PC-3 (cell line): ENCODE measurements around the gene PXDC1. TPM values are rescaled to one million over a fixed set of nuclear protein-coding genes. Genes with fewer than 3 reads are reported as not detected.

Experiments
- ATAC-seq: fragments of 200-7000 bp; cut with Tn5 transposase; 2 replicates; pipeline ENCODE4 v1.9.1; 2020; ENCODE audit warnings: mild to moderate bottlenecking, moderate library complexity
- BruUV-seq: library from RNA; stranded (reverse); fragments of 400-500 nt; replicated peaks from 2 replicates; lab custom pipeline; 2021; lab: Mats Ljungman, UMichigan
- CTCF ChIA-PET: fragments of 300-600 bp; sonication (Branson Sonifier 250); formaldehyde crosslinking; loops from one replicate; lab custom pipeline; 2022; ENCODE audit warnings: antibody characterized with exemption; lab: Charles Lee
- POLR2A ChIA-PET: fragments of 300-600 bp; sonication (Branson Sonifier 250); formaldehyde crosslinking; loops from one replicate; lab custom pipeline; 2022; ENCODE audit warnings: antibody characterized with exemption; ENCODE audit not compliant: unreplicated experiment; lab: Charles Lee
- DNase-seq: peaks from one replicate; pipeline ENCODE4 v3.0.0-alpha.2; 2015
- H2AFZ ChIP-seq: fragments of 300-600 bp; sonication (generic); 2 replicates; pipeline ENCODE4 v1.6.0; 2016; ENCODE audit warnings: antibody characterized with exemption, low read length
- H3F3A ChIP-seq: fragments of 300-600 bp; sonication (generic); one replicate; pipeline ENCODE4 v1.6.0; 2017; ENCODE audit warnings: antibody characterized with exemption, low read length, control low read depth, mild to moderate bottlenecking; ENCODE audit not compliant: unreplicated experiment
- H3K27ac ChIP-seq: fragments of 300-600 bp; sonication (generic); 2 replicates; pipeline ENCODE4 v1.5.1; 2016; ENCODE audit warnings: mild to moderate bottlenecking, low read length
- H3K27me3 ChIP-seq: fragments of 300-600 bp; sonication (generic); 2 replicates; pipeline ENCODE4 v1.6.1; 2016; ENCODE audit warnings: low read length, mixed read lengths
- H3K36me3 ChIP-seq: fragments of 300-600 bp; sonication (generic); 2 replicates; pipeline ENCODE4 v1.6.1; 2016; ENCODE audit warnings: low read depth, mixed run types, low read length, mixed read lengths
- H3K4me1 ChIP-seq: fragments of 300-600 bp; sonication (generic); 2 replicates; pipeline ENCODE4 v1.5.1; 2016; ENCODE audit warnings: low read length; ENCODE audit not compliant: insufficient read depth
- H3K4me2 ChIP-seq: fragments of 300-600 bp; sonication (generic); 2 replicates; pipeline ENCODE4 v1.6.0; 2016; ENCODE audit warnings: low read length
- H3K4me3 ChIP-seq: fragments of 300-600 bp; sonication (generic); 2 replicates; pipeline ENCODE4 v1.5.1; 2016; ENCODE audit warnings: mild to moderate bottlenecking, low read length, mixed read lengths
- H3K79me2 ChIP-seq: fragments of 300-600 bp; sonication (generic); 2 replicates; pipeline ENCODE4 v1.6.1; 2017; ENCODE audit warnings: low read length, mixed read lengths
- H3K9ac ChIP-seq: fragments of 300-600 bp; sonication (generic); 2 replicates; pipeline ENCODE4 v1.6.0; 2016; ENCODE audit warnings: mild to moderate bottlenecking, low read length
- H3K9me2 ChIP-seq: fragments of 300-600 bp; sonication (generic); replicated peaks from 2 replicates; pipeline ENCODE4 v1.6.1; 2016; ENCODE audit warnings: mixed run types, low read length, mixed read lengths
- H3K9me3 ChIP-seq: fragments of 300-600 bp; sonication (generic); 2 replicates; pipeline ENCODE4 v1.6.1; 2016; ENCODE audit warnings: low read length, mixed read lengths
- H4K20me1 ChIP-seq: fragments of 300-600 bp; sonication (generic); 2 replicates; pipeline ENCODE4 v1.6.1; 2016; ENCODE audit warnings: low read length, mixed read lengths
- CTCF ChIP-seq: fragments of 300-600 bp; sonication (generic); conservative IDR thresholded peaks from 2 replicates; pipeline ENCODE4 v1.5.1; 2017; ENCODE audit warnings: antibody characterized with exemption, low read depth, mild to moderate bottlenecking, low read length
- EZH2 ChIP-seq: fragments of 300-600 bp; sonication (generic); IDR thresholded peaks from one replicate; pipeline ENCODE4 v1.6.1; 2017; ENCODE audit warnings: antibody characterized with exemption, mild to moderate bottlenecking, low read length; ENCODE audit not compliant: unreplicated experiment
- EZH2phosphoT487 ChIP-seq: fragments of 300-600 bp; sonication (generic); IDR thresholded peaks from 2 replicates; pipeline ENCODE4 v1.6.1; 2018; ENCODE audit warnings: mild to moderate bottlenecking, antibody characterized with exemption, low read length, borderline replicate concordance
- intact Hi-C: fragments of 100-400 bp; cut with micrococcal nuclease; formaldehyde crosslinking; loops from 2 replicates; pipeline ENCODE4 v1.9.0; 2023
- total RNA-seq: library from RNA; depleted of rRNA; stranded (reverse); fragments of >200 nt; gene quantifications from 2 replicates; pipeline ENCODE4 v1.2.3, GENCODE V29; 2014

The PXDC1 gene
- total RNA-seq, 1 experiment from 2014 or later, result 46.2 TPM

- Histone ChIP-seq H4K20me1 (peaks cover 6% of the 10 kb centered on the region), H3F3A (no peaks in the 10 kb centered on the region), H3K9ac (peak overlapping the region; percentile 86), H3K4me1 (peaks cover 23% of the 10 kb centered on the region), H3K4me2 (peak overlapping the region; percentile 97), H3K27ac (peak overlapping the region; percentile 70), H3K4me3 (peak overlapping the region; percentile 80), H3K79me2 (peaks cover 62% of the 10 kb centered on the region), H3K27me3 (no peaks in the 10 kb centered on the region), H2AFZ (peak overlapping the region; percentile 92), H3K9me2 (no peaks in the 10 kb centered on the region), H3K9me3 (no peaks in the 10 kb centered on the region), H3K36me3 (no peaks in the 10 kb centered on the region)
- ChIA-PET CTCF (interaction anchor here (0.6 to 2.1 kb wide), 3 partner anchors 75 to 228 kb away, joined by 3 to 9 read pairs (median 4); no protein-coding TSS in a partner anchor), POLR2A (interaction anchor here (0.6 to 1.0 kb wide), 2 partner anchors 75 to 81 kb away, joined by 3 to 5 read pairs; no protein-coding TSS in a partner anchor)
- DNase-seq (peak; percentile 57), ATAC-seq (peak; percentile 42)
- BruUV-seq, result no TSS peak
- intact Hi-C loops, result loop anchor here (5.0 kb wide), 1 partner anchor 57 kb away; no protein-coding TSS in a partner anchor
- TF ChIP-seq EZH2 (no peak), CTCF (no peak), EZH2phosphoT487 (no peak)
Measured at GRCh38 chr6:3750317-3751076, 1.0 kb downstream of the PXDC1 start.

DNA sequence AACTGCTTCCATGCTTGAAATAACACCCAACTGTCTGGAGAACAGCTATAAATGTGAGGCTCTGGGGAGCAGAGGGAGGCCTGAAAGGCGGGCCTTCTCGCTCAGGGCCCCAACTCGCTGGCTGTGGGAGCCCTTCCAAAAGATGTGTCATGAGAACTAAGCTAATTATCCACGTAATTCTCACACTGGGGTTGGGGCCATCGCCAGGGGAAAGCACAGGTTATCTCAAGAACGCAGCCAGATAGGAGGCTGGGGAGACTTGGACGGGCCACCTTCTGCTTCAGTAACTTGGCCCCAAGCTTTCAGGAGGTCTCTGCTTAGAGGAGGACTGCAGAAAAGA is 1.6 kb downstream of the PXDC1 start:
- H3K4me1 ChIP-seq, result peaks cover 23% of the 10 kb centered on the region
- H3K79me2 ChIP-seq, result peaks cover 67% of the 10 kb centered on the region
- H3F3A ChIP-seq, result no peaks in the 10 kb centered on the region
- ChIA-PET POLR2A (interaction anchor here (0.6 to 1.0 kb wide), 3 partner anchors 47 to 82 kb away, joined by 3 to 5 read pairs (median 3); no protein-coding TSS in a partner anchor), CTCF (interaction anchor here (0.6 to 2.1 kb wide), 4 partner anchors 76 to 228 kb away, joined by 3 to 9 read pairs (median 4); no protein-coding TSS in a partner anchor)
- peak overlapping the region; percentile 97 for H3K4me2 ChIP-seq
- DNase-seq, result peak; percentile 53
- no peaks in the 10 kb centered on the region for H3K9me3 ChIP-seq
- peak overlapping the region; percentile 86 for H3K9ac ChIP-seq
- peaks cover 6% of the 10 kb centered on the region for H4K20me1 ChIP-seq
- no peaks in the 10 kb centered on the region for H3K36me3 ChIP-seq
- TF ChIP-seq CTCF (no peak), EZH2phosphoT487 (no peak), EZH2 (no peak)
- peak overlapping the region; percentile 70 for H3K27ac ChIP-seq
- H3K27me3 ChIP-seq, result no peaks in the 10 kb centered on the region
- no TSS peak for BruUV-seq
- H3K4me3 ChIP-seq, result peak overlapping the region; percentile 80
- ATAC-seq, result peak; percentile 0
- peak overlapping the region; percentile 92 for H2AFZ ChIP-seq
- no peaks in the 10 kb centered on the region for H3K9me2 ChIP-seq
- intact Hi-C loops, result loop anchor here (2.0 to 5.0 kb wide), 3 partner anchors 57 to 135 kb away; partner anchors contain the start of gene FAM50B
